Esophagus squamous epithelium (tissue), 5 donors: ENCODE measurements around the gene PSORS1C1. TPM values are rescaled to one million over a fixed set of nuclear protein-coding genes. Genes with fewer than 3 reads are reported as not detected.

Experiments used
- DNase-seq: peaks from one replicate; lab custom pipeline; 2025; lab: John Stamatoyannopoulos, UW
- H3K27ac ChIP-seq, 4 donors: fragments of 200-600 bp; sonication (generic); one replicate each; pipeline ENCODE4 v1.5.1; 2016 to 2019; ENCODE audit warnings: mild to moderate bottlenecking in 1 of 4
- H3K27me3 ChIP-seq, 4 donors: fragments of 200-600 bp; sonication (generic); 1 replicate in 3 of 4; 2 replicates in 1 of 4; pipeline versions ENCODE4 v1.5.1 to v1.6.0; 2017 to 2021; ENCODE audit warnings: antibody characterized with exemption in 1 of 4
- H3K36me3 ChIP-seq, 3 donors: fragments of 200-600 bp; sonication (generic); one replicate each; pipeline ENCODE4 v1.5.1; 2016 to 2019
- H3K4me1 ChIP-seq, 3 donors: fragments of 200-600 bp; sonication (generic); one replicate each; pipeline ENCODE4 v1.5.1; 2017 to 2019
- H3K4me3 ChIP-seq, 4 donors: fragments of 200-600 bp; sonication (generic); 1 replicate in 3 of 4; 2 replicates in 1 of 4; pipeline ENCODE4 v1.5.1; 2016 to 2019; ENCODE audit warnings: mild to moderate bottlenecking in 2 of 4, moderate library complexity in 1 of 4
- H3K9me3 ChIP-seq, 3 donors: fragments of 200-600 bp; sonication (generic); one replicate each; pipeline ENCODE4 v1.5.1; 2016 to 2019
- CTCF ChIP-seq, 6 experiments: fragments of 450-650 bp in 4 of 6; fragments of 200-600 bp in 2 of 6; sonication (generic) in 2 of 6; IDR thresholded peaks; one replicate each; pipeline ENCODE4 v1.5.1; 2016 to 2019; ENCODE audit warnings: antibody characterized with exemption in 6 of 6, mild to moderate bottlenecking in 4 of 6, moderate library complexity in 4 of 6
- POLR2A ChIP-seq, 4 donors: fragments of 450-650 bp; IDR thresholded peaks; one replicate each; pipeline ENCODE4 v1.6.1; 2017; ENCODE audit warnings: antibody characterized with exemption in 4 of 4, mild to moderate bottlenecking in 4 of 4, moderate library complexity in 3 of 4
- WGBS, 2 donors: methylation state at CpG; one replicate each; pipeline ENCODE4 v1.1.5; 2018; 5-methylcytosine and 5-hydroxymethylcytosine counted together
- intact Hi-C: fragments of 100-400 bp; cut with DNase I; formaldehyde crosslinking; loops from one replicate; pipeline ENCODE4 v1.15.0; 2022
- total RNA-seq, 4 donors: library from RNA; depleted of rRNA; stranded (reverse); fragments of >200 nt; gene quantifications; one replicate each; pipeline ENCODE4 v1.1.0, GENCODE V29; 2016
- donor health status: DM: yes; HTN: yes; CAD: no.

Gene PSORS1C1
- total RNA-seq, 4 donors from 2014 or later = 0.06 to 2.7 (median 1.2) TPM

GRCh38 chr6:31144970-31145340 lies 30.4 kb downstream of the PSORS1C1 start:
- Histone ChIP-seq H3K27me3 (no peaks in the 10 kb centered on the region), H3K9me3 (no peaks in the 10 kb centered on the region), H3K27ac (no peak overlapping the region), H3K36me3 (peaks cover 0 to 69% (median 0%) of the 10 kb centered on the region in 3 donors), H3K4me3 (no peak overlapping the region), H3K4me1 (peaks cover 0 to 14% (median 0%) of the 10 kb centered on the region in 3 donors)
- TF ChIP-seq CTCF (IDR thresholded peaks at IDR 0.05) (no peak), POLR2A (IDR thresholded peaks at IDR 0.05) (no peak)
- DNase-seq = no peak
- 74% methylated on average over 6 of the region's 11 CpGs; no CpG with 5 or more reads in 1 of the 2 donors for WGBS, 2 donors
- intact Hi-C loops = no loop called here

GRCh38 chr6:31145386-31145785 lies 30.8 kb downstream of the PSORS1C1 start:
- TF ChIP-seq POLR2A (IDR thresholded peaks at IDR 0.05) = no peak
- H3K4me1 ChIP-seq = peaks cover 0 to 14% (median 0%) of the 10 kb centered on the region in 3 donors
- no peaks in the 10 kb centered on the region for H3K27me3 ChIP-seq
- no peak overlapping the region for H3K27ac ChIP-seq
- WGBS, 2 donors = 92 to 93% methylated on average over 10 of the region's 10 CpGs
- peaks cover 0 to 74% (median 2%) of the 10 kb centered on the region in 3 donors for H3K36me3 ChIP-seq
- intact Hi-C loops = no loop called here
- H3K9me3 ChIP-seq = no peaks in the 10 kb centered on the region
- DNase-seq = no peak
- H3K4me3 ChIP-seq = no peak overlapping the region

- H3K4me3 ChIP-seq = no peak overlapping the region
- no peaks in the 10 kb centered on the region for H3K9me3 ChIP-seq
- WGBS, 2 donors = 85 to 99% methylated on average over 5 to 6 of the region's 6 CpGs
- H3K27ac ChIP-seq = no peak overlapping the region
- H3K36me3 ChIP-seq = peaks cover 0 to 83% (median 20%) of the 10 kb centered on the region in 3 donors
- TF ChIP-seq CTCF (IDR thresholded peaks at IDR 0.05) (no peak), POLR2A (IDR thresholded peaks at IDR 0.05) (no peak)
- intact Hi-C loops = no loop called here
- no peaks in the 10 kb centered on the region for H3K27me3 ChIP-seq
- H3K4me1 ChIP-seq = no peaks in the 10 kb centered on the region
- DNase-seq = no peak
Measured at GRCh38 chr6:31149827-31150447, 35.3 kb downstream of the PSORS1C1 start.

GRCh38 chr6:31152781-31153180 lies 38.2 kb downstream of the PSORS1C1 start:
- Histone ChIP-seq H3K4me3 (no peak overlapping the region), H3K36me3 (peaks cover 4 to 74% (median 20%) of the 10 kb centered on the region in 3 donors), H3K4me1 (peaks cover 4 to 16% (median 5%) of the 10 kb centered on the region in 3 donors), H3K9me3 (no peaks in the 10 kb centered on the region), H3K27ac (no peak overlapping the region), H3K27me3 (no peaks in the 10 kb centered on the region)
- intact Hi-C loops = no loop called here
- TF ChIP-seq POLR2A (IDR thresholded peaks at IDR 0.05) = no peak
- no peak for DNase-seq
- WGBS, 2 donors = 90 to 91% methylated on average over 7 of the region's 7 CpGs

GRCh38 chr6:31154436-31154835 lies 39.8 kb downstream of the PSORS1C1 start:
- intact Hi-C loops = no loop called here
- TF ChIP-seq POLR2A (IDR thresholded peaks at IDR 0.05) = no peak
- no peak for TF ChIP-seq CTCF (IDR thresholded peaks at IDR 0.05)
- no peak for DNase-seq
- Histone ChIP-seq H3K4me1 (peaks cover 8 to 26% (median 12%) of the 10 kb centered on the region in 3 donors), H3K9me3 (no peaks in the 10 kb centered on the region), H3K27me3 (no peaks in the 10 kb centered on the region), H3K4me3 (no peak overlapping the region), H3K27ac (no peak overlapping the region), H3K36me3 (peaks cover 4 to 60% (median 20%) of the 10 kb centered on the region in 3 donors)
- WGBS, 2 donors = 85 to 91% methylated on average over 4 to 11 of the region's 15 CpGs

- no peak for DNase-seq
- no peak for TF ChIP-seq POLR2A (IDR thresholded peaks at IDR 0.05)
- H3K9me3 ChIP-seq = no peaks in the 10 kb centered on the region
- H3K36me3 ChIP-seq = peaks cover 4 to 43% (median 12%) of the 10 kb centered on the region in 3 donors
- H3K27ac ChIP-seq = no peak overlapping the region
- WGBS, 2 donors = 94 to 96% methylated on average over 6 of the region's 7 CpGs
- no peaks in the 10 kb centered on the region for H3K27me3 ChIP-seq
- no peak overlapping the region for H3K4me3 ChIP-seq
- intact Hi-C loops = no loop called here
- peaks cover 10 to 40% (median 16%) of the 10 kb centered on the region in 3 donors for H3K4me1 ChIP-seq
Measured at GRCh38 chr6:31156641-31157040, 42.0 kb downstream of the PSORS1C1 start.
